ENCODE data around the gene SLC6A6. TPM values are rescaled to one million over a fixed set of nuclear protein-coding genes. Genes with fewer than 3 reads are reported as not detected.

The SLC6A6 gene
- total and polyA plus RNA-seq, 4 donors, result 0.92 to 7.2 (median 2.9) TPM

GRCh38 chr3:14374444-14374883, 27.9 kb upstream of the SLC6A6 start (continued):
- TF ChIP-seq ZBTB33 (IDR thresholded peaks at IDR 0.05) (no peak), CTCF (IDR thresholded peaks at IDR 0.05; ENCODE audit: low read depth, low read length, missing input control) (no peak), NR2F2 (IDR thresholded peaks at IDR 0.05) (no peak), HNF4G (IDR thresholded peaks at IDR 0.05) (no peak), MAX (IDR thresholded peaks at IDR 0.05) (no peak)

GRCh38 chr3:14375192-14375591, 27.2 kb upstream of the SLC6A6 start:
- Histone ChIP-seq H3K4me3 (ENCODE audit: low read depth in 1 of 3, low read length in 3 of 3) (no peak overlapping the region), H3K4me1 (ENCODE audit: control insufficient read depth in 4 of 4, insufficient read depth in 4 of 4, low read length in 3 of 4) (peaks cover 0 to 4% (median 0%) of the 10 kb centered on the region in 4 donors), H3K36me3 (ENCODE audit: control insufficient read depth in 4 of 4, insufficient read depth in 3 of 4, low read depth in 1 of 4, low read length in 3 of 4) (no peaks in the 10 kb centered on the region), H3K9me3 (ENCODE audit: control insufficient read depth in 4 of 4, low read length in 3 of 4) (no peaks in the 10 kb centered on the region), H3K27ac (ENCODE audit: low read depth in 1 of 2, low read length in 2 of 2) (no peak overlapping the region), H3K27me3 (ENCODE audit: control insufficient read depth in 4 of 4, insufficient read depth in 4 of 4, low read length in 3 of 4) (peaks cover 0 to 4% (median 1%) of the 10 kb centered on the region in 4 donors), H3K9ac (ENCODE audit: low read depth in 1 of 2, low read length in 2 of 2) (no peak overlapping the region)
- 70% methylated on average over 4 of the region's 4 CpGs for WGBS
- TF ChIP-seq RXRA (IDR thresholded peaks at IDR 0.05) (no peak), YY1 (IDR thresholded peaks at IDR 0.05) (no peak), NR2F2 (IDR thresholded peaks at IDR 0.05) (no peak), TAF1 (conservative IDR thresholded peaks at IDR 0.05) (no peak), ATF3 (IDR thresholded peaks at IDR 0.05) (no peak), FOXA2 (IDR thresholded peaks at IDR 0.05) (no peak), MAX (IDR thresholded peaks at IDR 0.05) (no peak), CTCF (IDR thresholded peaks at IDR 0.05; ENCODE audit: low read depth, low read length, missing input control) (no peak), RAD21 (IDR thresholded peaks at IDR 0.05) (no peak), HNF4G (IDR thresholded peaks at IDR 0.05) (no peak), JUND (IDR thresholded peaks at IDR 0.05) (no peak), SP1 (IDR thresholded peaks at IDR 0.05) (no peak), FOXA1 (IDR thresholded peaks at IDR 0.05) (no peak), ZBTB33 (IDR thresholded peaks at IDR 0.05) (no peak), GABPA (IDR thresholded peaks at IDR 0.05 in 1 of 2, conservative IDR thresholded peaks at IDR 0.05 in 1 of 2) (no peak), EGR1 (IDR thresholded peaks at IDR 0.05; ENCODE audit: low read depth in 2 of 2) (no peak), HNF4A (conservative IDR thresholded peaks at IDR 0.05) (no peak), REST (IDR thresholded peaks at IDR 0.05) (no peak)
- DNase-seq (ENCODE audit: low spot score), result no peak

Measured in liver (tissue), 9 donors.